AG10803 (cell line): Measurements from ENCODE around the gene MRGPRE.

Source experiments
- DNase-seq: peaks from one replicate; pipeline ENCODE4 v3.0.0; 2010; ENCODE audit warnings: low read depth
- H3K4me3 ChIP-seq: 2 replicates; pipeline ENCODE4 v1.5.1; 2011; ENCODE audit warnings: mild to moderate bottlenecking, low read length, control low read depth
- CTCF ChIP-seq: conservative IDR thresholded peaks from 2 replicates; pipeline ENCODE4 v1.5.1; 2011; ENCODE audit warnings: mild to moderate bottlenecking, low read length, control low read depth, inconsistent platforms

The MRGPRE gene

GRCh38 chr11:3182462-3182852, 49.8 kb downstream of the MRGPRE start:
- DNase-seq = no peak

GRCh38 chr11:3181725-3182461, 50.3 kb downstream of the MRGPRE start:
- no peak overlapping the region for H3K4me3 ChIP-seq
- no peak for TF ChIP-seq CTCF
- DNase-seq = no peak

More at GRCh38 chr11:3182462-3182852, 49.8 kb downstream of the MRGPRE start:
- no peak for TF ChIP-seq CTCF
- no peak overlapping the region for H3K4me3 ChIP-seq

- no peak for DNase-seq
- TF ChIP-seq CTCF = no peak
Observed at GRCh38 chr11:3180869-3181268, 51.3 kb downstream of the MRGPRE start.

GRCh38 chr11:3178349-3178748, 53.9 kb downstream of the MRGPRE start:
- DNase-seq = peak; percentile 90
- no peak for TF ChIP-seq CTCF
- no peak overlapping the region for H3K4me3 ChIP-seq

More at GRCh38 chr11:3180869-3181268, 51.3 kb downstream of the MRGPRE start:
- no peak overlapping the region for H3K4me3 ChIP-seq

GRCh38 chr11:3177931-3178330, 54.3 kb downstream of the MRGPRE start:
- H3K4me3 ChIP-seq = no peak overlapping the region
- peak; percentile 53 for DNase-seq
- TF ChIP-seq CTCF = no peak
